Measurements from ENCODE around the gene RAD51AP2. TPM values are rescaled to one million over a fixed set of nuclear protein-coding genes. Genes with fewer than 3 reads are reported as not detected.

The RAD51AP2 gene
- total and polyA plus RNA-seq, 2 donors from 2014 or later, result not detected

DNA sequence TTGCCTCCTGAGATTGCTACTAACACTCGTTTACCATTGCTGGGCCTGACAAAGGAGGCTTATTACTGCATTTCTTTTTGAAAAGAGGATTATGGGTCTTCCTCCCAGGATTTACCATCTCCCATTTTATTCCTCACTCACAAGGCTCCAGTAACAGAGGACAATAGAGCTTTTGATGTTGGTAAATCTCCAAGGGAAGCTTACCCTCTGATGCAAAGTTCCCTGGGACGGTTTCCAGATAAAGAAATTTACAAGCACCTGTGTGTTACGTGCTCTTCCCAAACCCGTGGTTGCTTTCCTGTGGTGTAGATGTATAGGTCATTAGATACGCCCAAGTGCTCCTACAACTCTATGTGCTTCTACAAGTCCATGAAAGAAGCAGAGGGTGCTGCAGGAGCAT lies 39.4 kb upstream of the RAD51AP2 start:
- Histone ChIP-seq H3K27ac (ENCODE audit: low read depth in 2 of 2, low read length in 2 of 2) (no peak overlapping the region), H3K9ac (ENCODE audit: low read length in 3 of 3) (no peak overlapping the region), H3K36me3 (ENCODE audit: control insufficient read depth in 2 of 3, insufficient read depth in 3 of 3, low read length in 3 of 3) (no peaks in the 10 kb centered on the region), H3K4me1 (ENCODE audit: control insufficient read depth in 2 of 3, insufficient read depth in 2 of 3, low read depth in 1 of 3, low read length in 3 of 3) (no peaks in the 10 kb centered on the region), H3K9me3 (ENCODE audit: control insufficient read depth in 2 of 3, insufficient read depth in 1 of 3, low read length in 3 of 3) (no peaks in the 10 kb centered on the region), H3K4me3 (ENCODE audit: low read length in 3 of 3) (no peak overlapping the region), H3K27me3 (ENCODE audit: control insufficient read depth, insufficient read depth, low read length) (no peaks in the 10 kb centered on the region)
- TF ChIP-seq, protein P1, sequence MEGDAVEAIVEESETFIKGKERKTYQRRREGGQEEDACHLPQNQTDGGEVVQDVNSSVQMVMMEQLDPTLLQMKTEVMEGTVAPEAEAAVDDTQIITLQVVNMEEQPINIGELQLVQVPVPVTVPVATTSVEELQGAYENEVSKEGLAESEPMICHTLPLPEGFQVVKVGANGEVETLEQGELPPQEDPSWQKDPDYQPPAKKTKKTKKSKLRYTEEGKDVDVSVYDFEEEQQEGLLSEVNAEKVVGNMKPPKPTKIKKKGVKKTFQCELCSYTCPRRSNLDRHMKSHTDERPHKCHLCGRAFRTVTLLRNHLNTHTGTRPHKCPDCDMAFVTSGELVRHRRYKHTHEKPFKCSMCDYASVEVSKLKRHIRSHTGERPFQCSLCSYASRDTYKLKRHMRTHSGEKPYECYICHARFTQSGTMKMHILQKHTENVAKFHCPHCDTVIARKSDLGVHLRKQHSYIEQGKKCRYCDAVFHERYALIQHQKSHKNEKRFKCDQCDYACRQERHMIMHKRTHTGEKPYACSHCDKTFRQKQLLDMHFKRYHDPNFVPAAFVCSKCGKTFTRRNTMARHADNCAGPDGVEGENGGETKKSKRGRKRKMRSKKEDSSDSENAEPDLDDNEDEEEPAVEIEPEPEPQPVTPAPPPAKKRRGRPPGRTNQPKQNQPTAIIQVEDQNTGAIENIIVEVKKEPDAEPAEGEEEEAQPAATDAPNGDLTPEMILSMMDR (IDR thresholded peaks at IDR 0.05; ENCODE audit: borderline replicate concordance, extremely low read depth, insufficient read depth), result no peak
- no peak for FAIRE-seq
- no peak for DNase-seq
- intact Hi-C loops (cut with DNase I), result no loop called here

DNA sequence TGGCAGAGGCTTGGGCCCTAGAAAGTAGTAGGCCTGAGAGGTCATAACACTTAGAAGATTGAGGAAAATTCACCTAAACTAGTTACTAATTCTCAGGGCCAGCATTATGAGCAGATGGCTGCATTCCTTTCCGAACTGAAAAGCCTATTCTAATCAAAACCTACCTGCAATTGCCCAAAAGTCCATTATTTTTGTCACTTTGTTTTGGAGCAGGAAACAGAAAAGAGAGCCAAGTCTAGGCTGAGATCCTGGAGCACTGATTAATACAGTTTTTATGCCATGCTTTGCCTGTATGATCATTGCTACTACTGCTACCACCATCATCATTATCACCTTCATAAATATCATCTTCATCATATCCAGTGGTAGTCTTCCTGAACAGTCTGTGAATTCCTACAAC lies 36.9 kb upstream of the RAD51AP2 start:
- no peaks in the 10 kb centered on the region for H3K27me3 ChIP-seq (ENCODE audit: control insufficient read depth, insufficient read depth, low read length)
- DNase-seq, result no peak
- intact Hi-C loops (cut with DNase I), result no loop called here
- H3K9me3 ChIP-seq (ENCODE audit: control insufficient read depth in 2 of 3, insufficient read depth in 1 of 3, low read length in 3 of 3), result no peaks in the 10 kb centered on the region
- H3K27ac ChIP-seq (ENCODE audit: low read depth in 2 of 2, low read length in 2 of 2), result no peak overlapping the region
- no peak for FAIRE-seq
- no peak overlapping the region for H3K4me3 ChIP-seq (ENCODE audit: low read length in 3 of 3)
- H3K9ac ChIP-seq (ENCODE audit: low read length in 3 of 3), result no peak overlapping the region
- TF ChIP-seq, protein P1 (IDR thresholded peaks at IDR 0.05; ENCODE audit: borderline replicate concordance, extremely low read depth, insufficient read depth), result no peak
- no peaks in the 10 kb centered on the region for H3K36me3 ChIP-seq (ENCODE audit: control insufficient read depth in 2 of 3, insufficient read depth in 3 of 3, low read length in 3 of 3)
- no peaks in the 10 kb centered on the region for H3K4me1 ChIP-seq (ENCODE audit: control insufficient read depth in 2 of 3, insufficient read depth in 2 of 3, low read depth in 1 of 3, low read length in 3 of 3)

DNA sequence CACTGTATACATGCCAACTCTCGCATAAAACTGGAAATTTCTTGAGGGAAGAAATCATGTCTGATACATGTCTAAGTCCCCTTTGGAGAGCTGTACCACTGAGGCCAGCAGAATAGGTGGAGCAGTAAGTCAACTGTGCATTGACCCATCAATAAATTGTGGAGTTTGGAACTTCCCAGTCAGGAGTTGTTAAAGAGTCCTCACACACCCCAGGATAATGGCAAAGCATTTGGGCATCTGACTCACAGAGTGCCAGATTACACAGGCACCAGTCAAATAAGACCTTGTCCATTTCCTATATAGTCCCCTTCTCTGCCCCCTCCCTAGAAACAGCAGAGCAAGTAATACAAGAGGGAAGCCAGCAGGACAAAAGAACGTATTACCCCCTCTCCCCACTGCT lies 32.7 kb upstream of the RAD51AP2 start:
- no peak overlapping the region for H3K9ac ChIP-seq (ENCODE audit: low read length in 3 of 3)
- no peaks in the 10 kb centered on the region for H3K9me3 ChIP-seq (ENCODE audit: control insufficient read depth in 2 of 3, insufficient read depth in 1 of 3, low read length in 3 of 3)
- intact Hi-C loops (cut with DNase I), result no loop called here
- TF ChIP-seq, protein P1 (IDR thresholded peaks at IDR 0.05; ENCODE audit: borderline replicate concordance, extremely low read depth, insufficient read depth), result no peak
- DNase-seq, result no peak
- FAIRE-seq, result no peak
- peaks cover 3% of the 10 kb centered on the region for H3K27me3 ChIP-seq (ENCODE audit: control insufficient read depth, insufficient read depth, low read length)
- no peak overlapping the region for H3K27ac ChIP-seq (ENCODE audit: low read depth in 2 of 2, low read length in 2 of 2)
- H3K4me1 ChIP-seq (ENCODE audit: control insufficient read depth in 2 of 3, insufficient read depth in 2 of 3, low read depth in 1 of 3, low read length in 3 of 3), result no peaks in the 10 kb centered on the region
- H3K4me3 ChIP-seq (ENCODE audit: low read length in 3 of 3), result no peak overlapping the region
- H3K36me3 ChIP-seq (ENCODE audit: control insufficient read depth in 2 of 3, insufficient read depth in 3 of 3, low read length in 3 of 3), result no peaks in the 10 kb centered on the region

DNA sequence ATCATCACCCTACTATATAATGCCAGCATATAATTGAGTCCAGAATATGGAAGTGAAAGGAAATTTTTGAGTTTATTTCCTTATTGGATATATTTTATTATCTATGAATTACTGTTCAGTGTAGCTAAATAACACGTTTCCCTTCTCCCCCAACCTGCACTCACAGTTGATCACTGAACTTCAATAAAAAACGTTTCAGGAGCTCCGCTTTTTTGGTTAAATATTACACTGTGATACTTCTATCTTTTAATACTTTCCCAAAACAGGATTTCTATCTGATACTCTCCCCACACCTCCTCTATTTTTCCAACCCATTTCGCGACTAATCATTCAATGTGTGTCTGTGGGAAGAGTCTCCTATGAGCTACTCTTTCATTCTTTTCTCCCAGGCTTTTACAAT lies 29.5 kb upstream of the RAD51AP2 start:
- DNase-seq, result no peak
- no peak overlapping the region for H3K4me3 ChIP-seq (ENCODE audit: low read length in 3 of 3)
- H3K4me1 ChIP-seq (ENCODE audit: control insufficient read depth in 2 of 3, insufficient read depth in 2 of 3, low read depth in 1 of 3, low read length in 3 of 3), result no peaks in the 10 kb centered on the region
- H3K27me3 ChIP-seq (ENCODE audit: control insufficient read depth, insufficient read depth, low read length), result peaks cover 13% of the 10 kb centered on the region
- intact Hi-C loops (cut with DNase I), result no loop called here
- no peaks in the 10 kb centered on the region for H3K36me3 ChIP-seq (ENCODE audit: control insufficient read depth in 2 of 3, insufficient read depth in 3 of 3, low read length in 3 of 3)
- H3K9ac ChIP-seq (ENCODE audit: low read length in 3 of 3), result no peak overlapping the region
- H3K9me3 ChIP-seq (ENCODE audit: control insufficient read depth in 2 of 3, insufficient read depth in 1 of 3, low read length in 3 of 3), result no peaks in the 10 kb centered on the region
- no peak for FAIRE-seq
- TF ChIP-seq, protein P1 (IDR thresholded peaks at IDR 0.05; ENCODE audit: borderline replicate concordance, extremely low read depth, insufficient read depth), result no peak
- no peak overlapping the region for H3K27ac ChIP-seq (ENCODE audit: low read depth in 2 of 2, low read length in 2 of 2)

Data from kidney (tissue), 14 donors.